SK-N-SH (cell line): ENCODE data around the gene LAPTM5.

Experiments used
- ELF1 ChIP-seq: IDR thresholded peaks from 2 replicates; pipeline ENCODE4 v1.4.0; 2012
- EP300 ChIP-seq, 2 experiments: IDR thresholded peaks; 2 replicates each; pipeline versions ENCODE4 v1.4.0 to v1.6.1; 2012; ENCODE audit warnings: borderline replicate concordance in 1 of 2, low read depth in 1 of 2, low read length in 1 of 2
- POLR2AphosphoS5 ChIP-seq: IDR thresholded peaks from 2 replicates; pipeline ENCODE4 v1.6.1; 2012; ENCODE audit warnings: low read depth, low read length
- RAD21 ChIP-seq: IDR thresholded peaks from 2 replicates; pipeline ENCODE4 v1.6.1; 2012; ENCODE audit warnings: mild to moderate bottlenecking, low read length
- TF ChIP-seq, protein P1 (sequence below): fragments of 200-600 bp; sonication (generic); IDR thresholded peaks from 2 replicates; pipeline ENCODE4 v1.6.1; 2017; ENCODE audit warnings: antibody characterized with exemption, mild to moderate bottlenecking, moderate library complexity
- TF ChIP-seq, protein P2 (sequence below): IDR thresholded peaks from 2 replicates; pipeline ENCODE4 v1.4.0; 2012; ENCODE audit warnings: low read depth
- TF ChIP-seq, protein P3 (sequence below): fragments of 150-350 bp; IDR thresholded peaks from 2 replicates; pipeline ENCODE4 v1.6.1; 2017; ENCODE audit warnings: antibody characterized with exemption, low read length, low read depth, borderline replicate concordance

DNA sequence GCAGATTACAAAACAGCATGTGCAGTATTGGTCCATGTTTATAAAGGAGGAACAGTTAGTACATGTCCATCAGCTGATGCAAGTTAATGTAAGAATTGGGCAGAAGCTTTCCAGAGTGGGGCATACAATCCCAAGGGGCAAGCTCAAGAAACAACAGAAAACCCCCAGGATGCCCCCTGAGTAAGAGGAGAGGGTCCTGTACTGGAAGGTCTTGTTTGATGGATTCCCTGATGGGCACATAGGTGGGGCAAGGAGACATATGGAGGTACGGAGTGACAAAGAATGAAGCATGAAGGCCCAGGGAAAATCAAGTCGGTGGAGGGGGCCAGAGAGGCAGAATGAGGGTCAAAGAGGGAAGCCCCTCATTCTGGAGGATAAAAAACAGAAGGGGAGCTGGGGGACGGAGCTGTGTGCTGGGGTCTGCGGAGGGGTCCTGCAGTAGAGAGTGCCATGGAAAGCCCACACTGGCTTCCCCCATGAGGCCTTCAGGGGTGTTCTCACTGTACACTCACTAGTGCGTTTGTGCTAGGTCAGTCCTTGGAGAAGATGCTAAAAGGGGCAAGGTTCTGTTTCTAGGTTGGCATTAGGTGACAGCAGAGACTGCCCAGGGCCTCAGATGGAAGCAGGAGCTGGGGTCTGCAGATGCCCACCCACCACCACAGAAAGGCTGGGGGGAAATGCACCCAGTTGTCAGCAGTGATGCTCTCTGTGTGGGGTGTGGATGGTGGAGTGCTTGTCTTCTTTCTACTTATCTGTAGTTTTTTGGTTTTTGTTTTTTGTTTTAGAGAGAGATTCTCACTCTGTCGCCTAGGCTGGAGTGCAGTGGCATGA, 21.7 kb downstream of the LAPTM5 start:
- TF ChIP-seq, protein P1, sequence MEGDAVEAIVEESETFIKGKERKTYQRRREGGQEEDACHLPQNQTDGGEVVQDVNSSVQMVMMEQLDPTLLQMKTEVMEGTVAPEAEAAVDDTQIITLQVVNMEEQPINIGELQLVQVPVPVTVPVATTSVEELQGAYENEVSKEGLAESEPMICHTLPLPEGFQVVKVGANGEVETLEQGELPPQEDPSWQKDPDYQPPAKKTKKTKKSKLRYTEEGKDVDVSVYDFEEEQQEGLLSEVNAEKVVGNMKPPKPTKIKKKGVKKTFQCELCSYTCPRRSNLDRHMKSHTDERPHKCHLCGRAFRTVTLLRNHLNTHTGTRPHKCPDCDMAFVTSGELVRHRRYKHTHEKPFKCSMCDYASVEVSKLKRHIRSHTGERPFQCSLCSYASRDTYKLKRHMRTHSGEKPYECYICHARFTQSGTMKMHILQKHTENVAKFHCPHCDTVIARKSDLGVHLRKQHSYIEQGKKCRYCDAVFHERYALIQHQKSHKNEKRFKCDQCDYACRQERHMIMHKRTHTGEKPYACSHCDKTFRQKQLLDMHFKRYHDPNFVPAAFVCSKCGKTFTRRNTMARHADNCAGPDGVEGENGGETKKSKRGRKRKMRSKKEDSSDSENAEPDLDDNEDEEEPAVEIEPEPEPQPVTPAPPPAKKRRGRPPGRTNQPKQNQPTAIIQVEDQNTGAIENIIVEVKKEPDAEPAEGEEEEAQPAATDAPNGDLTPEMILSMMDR = no peak
- TF ChIP-seq POLR2AphosphoS5 (no peak), RAD21 (no peak), EP300 (IDR thresholded peaks at IDR 0.05; ENCODE audit: borderline replicate concordance in 1 of 2, low read depth in 1 of 2, low read length in 1 of 2) (no peak), ELF1 (no peak)
- TF ChIP-seq, protein P2, sequence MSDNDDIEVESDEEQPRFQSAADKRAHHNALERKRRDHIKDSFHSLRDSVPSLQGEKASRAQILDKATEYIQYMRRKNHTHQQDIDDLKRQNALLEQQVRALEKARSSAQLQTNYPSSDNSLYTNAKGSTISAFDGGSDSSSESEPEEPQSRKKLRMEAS = no peak
- TF ChIP-seq, protein P3, sequence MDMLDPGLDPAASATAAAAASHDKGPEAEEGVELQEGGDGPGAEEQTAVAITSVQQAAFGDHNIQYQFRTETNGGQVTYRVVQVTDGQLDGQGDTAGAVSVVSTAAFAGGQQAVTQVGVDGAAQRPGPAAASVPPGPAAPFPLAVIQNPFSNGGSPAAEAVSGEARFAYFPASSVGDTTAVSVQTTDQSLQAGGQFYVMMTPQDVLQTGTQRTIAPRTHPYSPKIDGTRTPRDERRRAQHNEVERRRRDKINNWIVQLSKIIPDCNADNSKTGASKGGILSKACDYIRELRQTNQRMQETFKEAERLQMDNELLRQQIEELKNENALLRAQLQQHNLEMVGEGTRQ = no peak
